ENCODE measurements around the gene SYT7.
"Not testable (repeated sequence)": the region's sequence is repeated elsewhere in the genome, so short reads cannot be mapped to it uniquely, and the experiment has no call there.

Gene SYT7

DNA sequence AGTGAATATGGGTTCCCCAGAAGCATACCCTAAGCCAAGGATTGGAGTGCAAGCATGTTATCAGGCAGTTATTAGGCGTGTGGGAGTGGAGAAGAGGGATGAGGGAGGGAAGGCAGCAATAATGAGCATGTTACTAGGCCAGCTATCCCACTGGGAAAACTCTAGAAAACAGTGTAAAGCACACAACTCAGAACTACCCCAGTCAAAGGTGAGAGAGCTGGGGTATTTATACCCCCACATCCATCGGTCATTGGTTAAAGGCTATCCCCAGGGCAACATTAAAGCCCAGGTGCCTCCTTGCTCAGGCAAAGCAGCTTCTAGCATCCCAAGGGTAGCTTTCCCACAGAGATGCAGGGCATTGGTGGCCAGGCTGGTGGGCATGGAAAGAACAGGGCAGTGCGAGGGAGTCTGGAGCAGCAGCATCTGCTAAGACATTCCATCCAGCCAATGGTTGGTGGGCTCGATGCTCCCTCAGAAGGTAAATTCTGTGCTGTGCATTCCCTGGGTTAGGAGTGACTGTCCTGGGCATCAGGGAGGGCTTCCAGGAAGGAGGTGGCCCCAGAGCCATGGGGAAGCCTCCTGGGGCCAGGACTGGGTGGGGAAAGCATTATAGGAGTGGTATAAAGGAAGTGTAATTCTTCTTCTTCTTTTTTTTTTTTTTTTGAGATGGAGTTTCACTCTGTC is 93.4 kb downstream of the SYT7 start:
- no peaks in the 10 kb centered on the region for H3K9me3 ChIP-seq (ENCODE audit: control insufficient read depth, insufficient read depth, low read length)
- H3K4me1 ChIP-seq (ENCODE audit: control insufficient read depth, insufficient read depth, low read length): peaks cover 14% of the 10 kb centered on the region
- no peak overlapping the region for H3K27ac ChIP-seq (ENCODE audit: low read depth, low read length)
- H3K27me3 ChIP-seq (ENCODE audit: control insufficient read depth, insufficient read depth, low read length): no peaks in the 10 kb centered on the region; the same call in 1 of the 2 replicates
- no peak overlapping the region for H3K4me3 ChIP-seq (ENCODE audit: low read depth, low read length)
- no peaks in the 10 kb centered on the region for H3K36me3 ChIP-seq (ENCODE audit: control insufficient read depth, insufficient read depth, low read length)
- no peak overlapping the region for H3K9ac ChIP-seq (ENCODE audit: low read depth, low read length)

DNA sequence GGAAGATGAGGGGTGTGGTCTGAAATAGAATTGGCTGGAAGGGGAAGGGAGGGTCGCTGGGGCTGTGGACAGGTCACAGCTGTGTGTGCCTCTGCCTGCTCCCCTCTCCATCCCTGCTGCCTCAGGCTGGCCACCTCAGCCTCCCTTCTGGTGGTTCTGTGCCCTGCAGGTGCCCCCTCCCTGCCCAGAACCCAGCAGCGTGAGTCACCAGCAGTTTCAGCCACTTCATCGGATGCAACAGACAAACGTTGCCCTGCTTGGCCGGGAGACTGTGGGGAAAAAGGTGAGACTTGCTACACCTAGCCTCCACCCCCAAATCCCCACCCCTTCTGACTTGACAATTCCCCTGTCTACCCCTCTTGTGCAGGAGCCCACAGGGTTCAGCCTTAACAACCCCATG is 94.1 kb downstream of the SYT7 start:
- H3K9ac ChIP-seq (ENCODE audit: low read depth, low read length): no peak overlapping the region
- no peaks in the 10 kb centered on the region for H3K9me3 ChIP-seq (ENCODE audit: control insufficient read depth, insufficient read depth, low read length)
- H3K4me3 ChIP-seq (ENCODE audit: low read depth, low read length): no peak overlapping the region
- no peaks in the 10 kb centered on the region for H3K36me3 ChIP-seq (ENCODE audit: control insufficient read depth, insufficient read depth, low read length)
- no peak overlapping the region for H3K27ac ChIP-seq (ENCODE audit: low read depth, low read length)
- H3K27me3 ChIP-seq (ENCODE audit: control insufficient read depth, insufficient read depth, low read length): no peaks in the 10 kb centered on the region; the same call in 1 of the 2 replicates
- H3K4me1 ChIP-seq (ENCODE audit: control insufficient read depth, insufficient read depth, low read length): peaks cover 18% of the 10 kb centered on the region

DNA sequence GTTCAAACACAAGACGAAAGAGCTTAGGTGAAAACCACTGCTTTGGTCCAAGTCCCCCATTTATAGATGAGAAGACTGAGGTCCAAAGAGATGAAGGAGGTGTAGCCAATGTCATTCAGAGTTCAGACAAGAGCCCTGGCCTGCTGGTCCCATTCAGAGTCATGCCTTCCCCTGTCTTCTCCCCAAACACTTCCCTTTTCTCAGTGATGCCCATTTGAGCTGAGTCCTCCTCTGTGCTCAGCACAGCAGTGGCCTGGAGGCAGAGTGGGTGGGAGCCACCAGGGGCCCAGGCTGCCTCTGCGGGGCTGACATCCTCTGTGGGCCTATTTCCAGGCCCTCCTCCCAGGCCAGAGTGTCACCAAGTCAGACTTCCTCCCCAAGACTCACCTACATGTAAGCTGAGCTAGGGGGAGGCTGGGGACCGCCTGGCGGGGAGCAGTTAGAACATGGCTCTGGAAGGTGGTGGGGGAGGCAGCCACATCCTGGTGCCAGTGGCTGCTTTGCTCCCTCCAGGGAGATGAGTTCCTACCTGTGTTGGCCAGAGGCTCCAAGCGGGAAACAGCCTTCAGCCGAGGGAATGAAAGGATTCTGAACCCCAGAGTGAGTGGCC is 94.8 kb downstream of the SYT7 start:
- H3K27ac ChIP-seq (ENCODE audit: low read depth, low read length): no peak overlapping the region
- H3K9ac ChIP-seq (ENCODE audit: low read depth, low read length): no peak overlapping the region
- no peak overlapping the region for H3K4me3 ChIP-seq (ENCODE audit: low read depth, low read length)
- H3K27me3 ChIP-seq (ENCODE audit: control insufficient read depth, insufficient read depth, low read length): no peaks in the 10 kb centered on the region; the same call in 1 of the 2 replicates
- no peaks in the 10 kb centered on the region for H3K9me3 ChIP-seq (ENCODE audit: control insufficient read depth, insufficient read depth, low read length)
- peaks cover 24% of the 10 kb centered on the region for H3K4me1 ChIP-seq (ENCODE audit: control insufficient read depth, insufficient read depth, low read length)
- no peaks in the 10 kb centered on the region for H3K36me3 ChIP-seq (ENCODE audit: control insufficient read depth, insufficient read depth, low read length)

DNA sequence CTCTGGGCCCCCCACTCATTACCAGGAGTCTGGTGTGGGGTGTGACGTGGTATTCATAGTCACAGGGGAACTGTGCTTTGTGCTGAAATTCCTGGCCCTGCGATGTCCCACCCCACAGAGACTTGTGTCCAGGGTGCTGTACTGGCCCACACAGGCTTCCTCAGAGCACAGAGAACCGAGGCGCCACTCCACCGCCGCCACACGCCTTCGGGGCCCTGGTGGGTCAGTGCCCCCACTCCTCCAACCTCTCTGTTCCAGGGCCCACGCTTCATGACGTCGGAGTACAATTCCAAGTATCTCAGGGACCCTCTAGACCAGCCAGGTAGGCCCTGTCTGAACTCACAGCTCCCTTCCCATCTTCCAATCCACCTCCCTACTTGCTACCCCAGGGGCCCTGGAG is 95.8 kb downstream of the SYT7 start:
- Histone ChIP-seq H3K9me3 (ENCODE audit: control insufficient read depth, insufficient read depth, low read length) (no peaks in the 10 kb centered on the region), H3K9ac (ENCODE audit: low read depth, low read length) (no peak overlapping the region), H3K27ac (ENCODE audit: low read depth, low read length) (no peak overlapping the region), H3K4me3 (ENCODE audit: low read depth, low read length) (no peak overlapping the region), H3K4me1 (ENCODE audit: control insufficient read depth, insufficient read depth, low read length) (peaks cover 25% of the 10 kb centered on the region), H3K27me3 (ENCODE audit: control insufficient read depth, insufficient read depth, low read length) (no peaks in the 10 kb centered on the region; the same call in 1 of the 2 replicates), H3K36me3 (ENCODE audit: control insufficient read depth, insufficient read depth, low read length) (no peaks in the 10 kb centered on the region)

DNA sequence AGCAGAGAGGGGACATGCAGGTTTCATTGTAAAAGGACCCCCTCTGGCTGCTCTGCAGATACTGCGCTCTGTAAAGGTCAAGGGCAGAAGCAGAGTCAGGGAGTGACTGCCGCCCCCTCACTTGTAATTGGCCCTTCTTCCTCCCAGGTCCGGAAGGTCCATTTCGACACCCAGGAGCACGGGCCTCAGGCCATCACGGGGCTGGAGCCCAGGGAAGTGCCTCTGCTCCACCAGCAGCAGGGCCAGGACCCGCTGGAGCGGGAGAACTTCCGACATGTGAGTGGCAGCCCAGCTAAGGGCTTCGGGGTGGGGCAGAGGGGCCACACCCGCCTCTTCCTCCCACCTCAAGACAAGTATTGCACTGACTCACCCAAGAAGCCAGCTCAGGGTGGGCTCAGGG is 96.3 kb downstream of the SYT7 start:
- Histone ChIP-seq H3K4me1 (ENCODE audit: control insufficient read depth, insufficient read depth, low read length) (peaks cover 22% of the 10 kb centered on the region), H3K9ac (ENCODE audit: low read depth, low read length) (no peak overlapping the region), H3K27ac (ENCODE audit: low read depth, low read length) (no peak overlapping the region), H3K9me3 (ENCODE audit: control insufficient read depth, insufficient read depth, low read length) (no peaks in the 10 kb centered on the region), H3K36me3 (ENCODE audit: control insufficient read depth, insufficient read depth, low read length) (no peaks in the 10 kb centered on the region), H3K27me3 (ENCODE audit: control insufficient read depth, insufficient read depth, low read length) (no peaks in the 10 kb centered on the region; the same call in 1 of the 2 replicates), H3K4me3 (ENCODE audit: low read depth, low read length) (no peak overlapping the region)

DNA sequence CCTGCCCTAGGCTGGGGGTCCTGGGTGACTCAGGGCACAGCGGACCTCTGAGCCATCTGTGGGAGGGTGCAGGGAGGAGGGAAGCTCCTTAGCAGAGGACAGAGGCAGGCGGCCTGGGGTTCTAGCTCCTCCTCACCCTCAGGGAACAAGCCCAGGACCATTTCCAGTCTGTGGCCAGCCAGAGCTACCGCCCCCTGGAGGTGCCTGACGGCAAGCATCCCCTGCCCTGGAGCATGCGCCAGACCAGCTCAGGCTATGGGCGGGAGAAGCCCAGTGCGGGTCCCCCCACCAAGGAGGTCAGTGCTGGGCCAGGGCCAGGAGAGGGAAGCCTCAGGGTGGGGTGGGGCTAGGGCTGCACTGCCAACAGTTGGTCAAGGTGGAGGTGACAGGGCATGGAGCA is 98.4 kb downstream of the SYT7 start:
- H3K36me3 ChIP-seq (ENCODE audit: control insufficient read depth, insufficient read depth, low read length): no peaks in the 10 kb centered on the region
- H3K9me3 ChIP-seq (ENCODE audit: control insufficient read depth, insufficient read depth, low read length): no peaks in the 10 kb centered on the region
- no peak overlapping the region for H3K27ac ChIP-seq (ENCODE audit: low read depth, low read length)
- no peak overlapping the region for H3K4me3 ChIP-seq (ENCODE audit: low read depth, low read length)
- peaks cover 11% of the 10 kb centered on the region; the same call in 1 of the 2 replicates for H3K4me1 ChIP-seq (ENCODE audit: control insufficient read depth, insufficient read depth, low read length)
- no peak overlapping the region for H3K9ac ChIP-seq (ENCODE audit: low read depth, low read length)
- peaks cover 2% of the 10 kb centered on the region; the same call in 1 of the 2 replicates for H3K27me3 ChIP-seq (ENCODE audit: control insufficient read depth, insufficient read depth, low read length)

DNA sequence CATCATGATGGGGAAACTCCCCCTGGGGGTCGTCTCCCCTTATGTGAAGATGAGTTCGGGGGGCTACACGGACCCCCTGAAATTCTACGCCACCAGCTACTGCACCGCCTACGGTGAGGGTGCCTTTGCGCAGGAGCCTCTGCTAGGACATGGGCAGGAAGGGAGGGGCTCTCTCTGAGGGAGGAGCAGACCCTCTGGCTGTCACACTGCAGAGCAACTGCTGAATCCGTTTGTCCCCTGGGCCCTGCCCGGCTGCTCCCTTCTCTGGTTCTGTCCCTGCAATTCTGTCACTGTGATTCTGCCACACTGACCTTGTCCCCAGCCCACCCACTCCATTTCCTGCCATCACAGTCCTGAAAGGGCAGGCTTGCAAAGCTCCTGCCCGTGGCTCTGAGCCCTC is 99.1 kb downstream of the SYT7 start:
- Histone ChIP-seq H3K4me3 (ENCODE audit: low read depth, low read length) (no peak overlapping the region), H3K27me3 (ENCODE audit: control insufficient read depth, insufficient read depth, low read length) (0 out of 2 replicates have a peak, but pooled peaks cover 2% of the 10 kb centered on the region)

DNA sequence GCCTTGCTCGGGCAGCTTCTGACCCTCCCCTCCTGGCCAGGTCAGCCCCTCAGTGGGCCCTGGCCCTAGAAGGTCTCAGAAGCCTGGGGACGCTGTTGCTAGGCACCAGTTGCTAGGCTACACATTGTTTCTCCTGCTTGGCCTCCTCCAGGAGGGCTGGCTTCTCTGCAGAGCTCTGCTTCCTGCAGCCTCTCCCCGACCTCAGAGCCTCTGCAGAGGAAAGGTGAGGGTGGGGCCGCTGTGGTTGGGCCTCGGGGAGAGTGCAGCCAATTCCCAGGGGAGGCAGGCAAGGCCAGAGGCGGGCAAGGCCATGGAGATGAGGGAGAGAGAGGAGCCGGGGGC is 99.9 kb downstream of the SYT7 start:
- no peak overlapping the region for H3K27ac ChIP-seq (ENCODE audit: low read depth, low read length)
- H3K27me3 ChIP-seq (ENCODE audit: control insufficient read depth, insufficient read depth, low read length): 0 out of 2 replicates have a peak, but pooled peaks cover 2% of the 10 kb centered on the region
- H3K36me3 ChIP-seq (ENCODE audit: control insufficient read depth, insufficient read depth, low read length): no peaks in the 10 kb centered on the region
- H3K9ac ChIP-seq (ENCODE audit: low read depth, low read length): no peak overlapping the region
- no peak overlapping the region for H3K4me3 ChIP-seq (ENCODE audit: low read depth, low read length)
- H3K9me3 ChIP-seq (ENCODE audit: control insufficient read depth, insufficient read depth, low read length): no peaks in the 10 kb centered on the region
- peaks cover 11% of the 10 kb centered on the region; the same call in 1 of the 2 replicates for H3K4me1 ChIP-seq (ENCODE audit: control insufficient read depth, insufficient read depth, low read length)

More for the DNA sequence above, 99.1 kb downstream of the SYT7 start:
- Histone ChIP-seq H3K36me3 (ENCODE audit: control insufficient read depth, insufficient read depth, low read length) (no peaks in the 10 kb centered on the region), H3K9me3 (ENCODE audit: control insufficient read depth, insufficient read depth, low read length) (no peaks in the 10 kb centered on the region), H3K9ac (ENCODE audit: low read depth, low read length) (no peak overlapping the region), H3K4me1 (ENCODE audit: control insufficient read depth, insufficient read depth, low read length) (peaks cover 11% of the 10 kb centered on the region; the same call in 1 of the 2 replicates), H3K27ac (ENCODE audit: low read depth, low read length) (no peak overlapping the region)

DNA sequence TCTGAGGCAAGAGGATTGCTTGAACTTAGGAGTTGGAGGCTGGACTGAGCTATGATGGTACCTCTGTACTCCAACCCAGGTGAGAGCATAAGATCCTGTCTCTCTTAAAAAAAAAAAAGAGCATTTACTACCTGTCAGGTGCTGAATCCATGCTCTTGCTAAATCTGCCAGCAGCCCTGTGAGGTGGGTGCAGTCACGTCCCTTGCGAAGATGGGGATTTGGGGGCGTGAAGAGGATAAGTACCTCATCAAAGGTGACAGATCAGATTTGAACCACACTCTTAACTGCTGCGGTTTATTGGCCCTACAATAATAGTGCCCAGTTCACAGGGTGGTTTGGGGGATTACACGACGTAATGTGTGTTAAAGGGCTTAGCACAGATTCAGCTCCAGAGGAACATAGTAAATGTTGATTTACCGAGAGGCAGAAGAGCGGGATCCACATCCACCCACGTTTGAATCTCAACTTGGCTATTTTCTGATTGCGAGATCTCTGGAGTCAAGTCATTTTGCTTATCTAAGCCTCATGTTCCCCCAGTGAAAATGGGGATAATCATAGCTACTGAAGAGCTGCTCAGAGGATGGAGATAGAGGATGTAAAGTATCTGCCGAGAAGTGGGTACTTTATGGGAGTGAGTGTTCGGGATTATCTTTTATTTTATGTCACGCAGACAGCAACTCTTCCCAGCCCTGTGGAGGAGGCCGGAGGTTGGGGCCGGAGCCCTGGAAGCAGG is 100.4 kb downstream of the SYT7 start:
- Histone ChIP-seq H3K9ac (ENCODE audit: low read depth, low read length) (no peak overlapping the region), H3K27me3 (ENCODE audit: control insufficient read depth, insufficient read depth, low read length) (0 out of 2 replicates have a peak, but pooled peaks cover 2% of the 10 kb centered on the region), H3K27ac (ENCODE audit: low read depth, low read length) (no peak overlapping the region), H3K9me3 (ENCODE audit: control insufficient read depth, insufficient read depth, low read length) (no peaks in the 10 kb centered on the region), H3K4me1 (ENCODE audit: control insufficient read depth, insufficient read depth, low read length) (peaks cover 11% of the 10 kb centered on the region; the same call in 1 of the 2 replicates), H3K4me3 (ENCODE audit: low read depth, low read length) (no peak overlapping the region), H3K36me3 (ENCODE audit: control insufficient read depth, insufficient read depth, low read length) (no peaks in the 10 kb centered on the region)

DNA sequence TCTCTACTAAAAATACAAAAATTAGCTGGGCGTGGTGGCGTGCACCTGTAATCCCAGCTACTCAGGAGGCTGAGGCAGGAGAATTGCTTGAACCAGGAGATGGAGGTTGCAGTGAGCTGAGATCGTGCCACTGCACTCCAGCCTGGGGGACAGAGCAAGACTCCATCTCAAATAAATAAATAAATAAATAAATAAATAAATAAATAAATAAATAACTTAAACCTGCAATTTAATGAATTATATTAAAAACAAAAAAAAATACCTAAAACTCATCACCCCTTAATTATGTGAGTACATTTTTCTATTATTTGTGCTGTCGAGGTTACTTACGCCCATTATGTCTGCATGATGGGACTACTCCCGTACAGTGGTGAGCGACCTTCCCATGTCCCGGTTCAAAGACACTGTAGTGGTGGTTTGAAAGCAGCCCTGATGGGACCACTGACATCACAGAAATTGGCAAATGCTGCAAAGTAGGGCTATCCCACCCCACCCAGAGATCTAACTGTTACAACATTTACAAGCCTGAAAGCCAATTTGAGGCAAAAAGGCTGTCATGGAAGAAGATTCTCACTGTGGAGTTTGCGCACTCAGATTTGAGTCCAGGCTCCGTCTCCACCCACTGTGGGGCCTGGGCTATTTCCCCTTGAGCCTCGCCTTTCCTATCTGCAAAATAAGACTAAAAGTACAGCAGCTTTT is 101.4 kb downstream of the SYT7 start:
- H3K4me3 ChIP-seq (ENCODE audit: low read depth, low read length); H3K9me3 ChIP-seq (ENCODE audit: control insufficient read depth, insufficient read depth, low read length); H3K27me3 ChIP-seq (ENCODE audit: control insufficient read depth, insufficient read depth, low read length); H3K27ac ChIP-seq (ENCODE audit: low read depth, low read length); H3K9ac ChIP-seq (ENCODE audit: low read depth, low read length); H3K36me3 ChIP-seq (ENCODE audit: control insufficient read depth, insufficient read depth, low read length): not testable (repeated sequence)
- H3K4me1 ChIP-seq (ENCODE audit: control insufficient read depth, insufficient read depth, low read length): peaks cover 11% of the 10 kb centered on the region; the same call in 1 of the 2 replicates

Measured in HUES48 (cell line).